ENCODE measurements around the gene SUN2. TPM values are rescaled to one million over a fixed set of nuclear protein-coding genes. Genes with fewer than 3 reads are reported as not detected.
A peak's percentile ranks its signal among the peaks of the same experiment; 100 is the strongest.

The SUN2 gene
- total and polyA plus RNA-seq, 2 experiments from 2014 or later: 28.0 to 105 TPM

- Histone ChIP-seq H3K9me3 (ENCODE audit: low read depth) (no peaks in the 10 kb centered on the region), H3K27me3 (no peaks in the 10 kb centered on the region), H3K27ac (no peak overlapping the region), H3K36me3 (peaks cover 32% of the 10 kb centered on the region), H3K4me3 (no peak overlapping the region), H3K4me1 (ENCODE audit: low read depth) (no peaks in the 10 kb centered on the region)
- peak; percentile 66 for TF ChIP-seq CTCF (IDR thresholded peaks at IDR 0.05; ENCODE audit: low read depth, low read length)
- DNase-seq (ENCODE audit: low read depth in 1 of 2, low spot score in 1 of 2): peak; percentile 27 to 52
Observed at GRCh38 chr22:38733329-38733723, 22.5 kb downstream of the SUN2 start.

GRCh38 chr22:38732251-38732815 lies 23.5 kb downstream of the SUN2 start:
- Histone ChIP-seq H3K36me3 (peaks cover 34% of the 10 kb centered on the region), H3K4me3 (no peak overlapping the region), H3K9me3 (ENCODE audit: low read depth) (no peaks in the 10 kb centered on the region), H3K4me1 (ENCODE audit: low read depth) (no peaks in the 10 kb centered on the region), H3K27ac (no peak overlapping the region), H3K27me3 (no peaks in the 10 kb centered on the region)
- no peak for TF ChIP-seq CTCF (IDR thresholded peaks at IDR 0.05; ENCODE audit: low read depth, low read length)
- DNase-seq (ENCODE audit: low read depth in 1 of 2, low spot score in 1 of 2): no peak

GRCh38 chr22:38731703-38732161 lies 24.1 kb downstream of the SUN2 start:
- no peaks in the 10 kb centered on the region for H3K27me3 ChIP-seq
- no peak for TF ChIP-seq CTCF (IDR thresholded peaks at IDR 0.05; ENCODE audit: low read depth, low read length)
- no peaks in the 10 kb centered on the region for H3K9me3 ChIP-seq (ENCODE audit: low read depth)
- no peak overlapping the region for H3K27ac ChIP-seq
- no peaks in the 10 kb centered on the region for H3K4me1 ChIP-seq (ENCODE audit: low read depth)
- DNase-seq (ENCODE audit: low read depth in 1 of 2, low spot score in 1 of 2): no peak
- no peak overlapping the region for H3K4me3 ChIP-seq
- peaks cover 37% of the 10 kb centered on the region for H3K36me3 ChIP-seq

- Histone ChIP-seq H3K4me1 (ENCODE audit: low read depth) (no peaks in the 10 kb centered on the region), H3K27me3 (no peaks in the 10 kb centered on the region), H3K9me3 (ENCODE audit: low read depth) (no peaks in the 10 kb centered on the region), H3K27ac (no peak overlapping the region), H3K4me3 (no peak overlapping the region), H3K36me3 (peaks cover 44% of the 10 kb centered on the region)
- no peak for DNase-seq (ENCODE audit: low read depth in 1 of 2, low spot score in 1 of 2)
- TF ChIP-seq CTCF (IDR thresholded peaks at IDR 0.05; ENCODE audit: low read depth, low read length): no peak
Observed at GRCh38 chr22:38730411-38730871, 25.4 kb downstream of the SUN2 start.

GRCh38 chr22:38729946-38730345 lies 25.9 kb downstream of the SUN2 start:
- TF ChIP-seq CTCF (IDR thresholded peaks at IDR 0.05; ENCODE audit: low read depth, low read length): no peak
- no peaks in the 10 kb centered on the region for H3K27me3 ChIP-seq
- no peak for DNase-seq (ENCODE audit: low read depth in 1 of 2, low spot score in 1 of 2)
- H3K36me3 ChIP-seq: peaks cover 49% of the 10 kb centered on the region
- H3K4me3 ChIP-seq: no peak overlapping the region
- H3K9me3 ChIP-seq (ENCODE audit: low read depth): no peaks in the 10 kb centered on the region
- H3K27ac ChIP-seq: no peak overlapping the region
- H3K4me1 ChIP-seq (ENCODE audit: low read depth): no peaks in the 10 kb centered on the region

All from cardiac muscle cell (in vitro differentiated cells and primary cell).